GM21381 (cell line): Measurements from ENCODE around the gene GMIP.

Source experiments
- ATAC-seq: cut with Tn5 transposase; IDR thresholded peaks from one replicate; pipeline ENCODE4 v1.9.1; 2021; ENCODE audit warnings: mild to moderate bottlenecking, moderate library complexity; ENCODE audit not compliant: unreplicated experiment

The GMIP gene

DNA sequence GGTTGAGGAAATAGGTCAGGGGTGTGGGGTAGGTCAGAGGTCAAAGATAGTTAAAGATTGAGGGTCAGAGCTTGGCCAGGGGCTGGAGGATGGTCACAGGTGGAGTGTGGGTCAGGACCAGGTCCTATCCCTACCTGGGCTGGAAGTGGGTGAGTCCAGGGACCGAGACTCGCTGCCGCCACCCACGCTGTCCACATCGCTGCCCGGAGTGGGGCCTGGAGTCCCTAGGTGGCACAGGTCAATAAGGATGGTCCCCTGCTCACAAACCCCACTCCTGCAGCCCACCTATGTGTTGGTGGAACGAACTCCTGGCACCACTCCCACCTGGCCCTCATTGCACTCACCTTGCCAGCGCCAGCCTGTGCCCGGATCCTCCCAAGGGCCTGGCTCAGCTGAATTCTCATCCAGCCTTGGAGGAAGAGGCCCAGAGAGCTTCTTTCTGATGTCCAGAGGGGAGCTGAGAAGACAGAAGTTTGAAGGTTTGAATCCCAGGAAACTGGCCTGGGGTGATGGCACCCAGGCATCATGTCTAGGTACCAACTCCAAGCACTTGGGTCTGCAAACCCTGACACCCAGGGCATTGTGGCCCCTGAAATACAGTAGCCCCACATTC, 6.8 kb downstream of the GMIP start:
- no peak for ATAC-seq

GRCh38 chr19:19635313-19635702, 8.1 kb downstream of the GMIP start:
- no peak for ATAC-seq

GRCh38 chr19:19634516-19635312, 8.7 kb downstream of the GMIP start:
- no peak for ATAC-seq

DNA sequence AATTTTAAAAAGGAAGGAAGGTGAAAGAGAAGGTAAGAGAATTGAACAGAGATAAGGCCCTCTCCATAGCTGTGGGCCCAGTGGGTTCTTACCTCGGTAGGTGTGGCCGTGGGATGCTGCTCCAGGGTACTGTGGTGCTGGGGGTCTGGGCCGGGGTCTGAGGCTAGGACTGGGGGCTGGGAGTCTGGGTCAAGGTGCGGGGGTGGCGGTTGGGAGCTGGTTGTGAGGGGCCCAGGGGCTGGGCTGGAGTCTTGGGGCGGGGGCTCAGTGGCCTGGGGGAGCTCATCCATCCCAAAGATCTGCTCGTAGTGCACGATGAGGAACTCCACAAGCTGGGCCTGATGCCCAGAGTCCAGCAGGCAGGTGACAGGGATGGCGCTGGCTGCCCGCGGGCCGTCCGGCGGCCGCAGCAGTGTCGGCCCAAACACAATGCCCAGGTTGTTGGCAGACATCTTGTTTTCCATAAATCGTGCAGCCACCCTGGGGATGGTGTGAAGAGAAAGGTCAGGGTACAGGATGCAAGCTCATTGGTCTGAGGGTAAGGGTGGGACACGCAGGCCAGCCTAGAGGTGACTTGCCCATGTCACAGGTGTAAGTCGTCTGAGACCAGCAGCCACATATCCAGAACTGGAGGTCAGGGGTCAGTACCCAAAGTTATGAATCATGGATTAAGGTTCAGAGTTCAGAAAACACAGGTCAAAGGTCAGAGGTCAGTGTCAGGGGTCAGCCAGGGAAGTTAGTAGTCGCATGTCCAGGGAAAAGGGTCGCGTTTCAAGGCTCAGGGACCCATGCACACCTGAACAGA, 9.5 kb downstream of the GMIP start:
- no peak for ATAC-seq

GRCh38 chr19:19632661-19633060, 10.8 kb downstream of the GMIP start:
- no peak for ATAC-seq

DNA sequence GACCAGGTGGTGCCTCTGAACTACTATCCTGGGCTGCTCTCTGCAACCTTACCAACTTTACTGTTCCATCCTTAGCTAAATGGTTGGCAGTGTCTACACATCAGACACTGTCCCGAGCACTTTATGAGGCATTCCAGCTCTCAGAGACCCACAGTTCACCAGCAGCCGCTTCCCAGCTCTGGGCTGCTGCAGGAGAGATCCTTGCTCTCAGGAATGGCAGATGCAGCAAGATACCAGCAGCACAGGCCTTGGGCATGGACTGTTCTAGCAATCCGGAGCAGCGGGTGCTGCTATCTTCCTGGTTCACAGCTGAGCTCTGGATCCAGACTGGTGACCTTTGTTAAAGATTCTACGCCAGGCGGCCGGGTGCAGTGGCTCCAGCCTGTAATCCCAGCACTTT, 12.1 kb downstream of the GMIP start:
- ATAC-seq: no peak

GRCh38 chr19:19630426-19630825, 13.0 kb downstream of the GMIP start:
- no peak for ATAC-seq

DNA sequence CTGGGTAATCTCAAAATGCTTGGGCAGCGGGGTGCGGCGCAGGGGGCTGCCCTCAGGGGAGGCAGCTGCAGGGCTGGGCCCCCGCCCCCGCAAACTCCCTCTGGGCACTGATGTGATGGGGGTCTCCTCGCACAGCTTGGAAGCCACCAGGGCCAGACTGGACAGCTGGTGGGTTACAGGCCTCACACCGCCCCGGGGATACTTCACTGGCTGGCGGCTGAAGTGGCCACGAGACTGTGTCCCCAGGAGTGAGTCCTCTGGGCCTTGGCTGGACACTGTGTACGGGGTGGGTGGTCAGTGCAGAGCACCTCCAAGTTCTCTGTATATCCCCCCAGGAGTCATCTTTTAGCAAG, 13.4 kb downstream of the GMIP start:
- no peak for ATAC-seq

DNA sequence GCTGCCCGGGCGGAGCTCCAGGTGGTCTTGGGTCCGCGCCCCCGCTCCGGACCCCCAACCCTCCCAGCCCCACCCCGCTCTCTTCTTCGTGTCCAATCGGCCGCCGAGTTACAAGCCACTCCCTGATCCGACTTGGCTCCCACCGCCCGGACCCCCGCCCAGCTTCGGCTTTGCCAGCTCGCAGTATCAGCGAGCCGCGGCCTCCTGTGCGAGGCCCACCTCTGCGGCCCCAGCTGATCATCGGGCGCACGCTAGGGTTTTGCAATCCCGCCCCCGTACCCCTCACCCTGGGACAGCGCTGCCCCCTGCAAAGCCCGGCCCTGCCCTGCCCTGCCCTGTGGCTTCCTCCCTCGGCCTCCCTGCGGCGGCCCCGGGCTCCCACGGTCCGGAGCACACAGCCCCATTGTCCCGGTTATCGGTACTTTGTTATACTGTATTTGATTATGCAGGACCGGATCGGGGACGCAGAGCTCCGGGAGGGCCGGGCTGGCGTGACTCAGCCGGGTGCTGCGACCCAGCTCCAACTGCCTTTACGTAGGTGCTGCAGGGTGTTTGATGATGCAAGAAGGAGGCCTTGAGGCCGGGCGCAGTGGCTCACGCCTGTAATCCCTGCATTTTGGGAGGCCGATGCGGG, 14.8 kb downstream of the GMIP start:
- no peak for ATAC-seq

DNA sequence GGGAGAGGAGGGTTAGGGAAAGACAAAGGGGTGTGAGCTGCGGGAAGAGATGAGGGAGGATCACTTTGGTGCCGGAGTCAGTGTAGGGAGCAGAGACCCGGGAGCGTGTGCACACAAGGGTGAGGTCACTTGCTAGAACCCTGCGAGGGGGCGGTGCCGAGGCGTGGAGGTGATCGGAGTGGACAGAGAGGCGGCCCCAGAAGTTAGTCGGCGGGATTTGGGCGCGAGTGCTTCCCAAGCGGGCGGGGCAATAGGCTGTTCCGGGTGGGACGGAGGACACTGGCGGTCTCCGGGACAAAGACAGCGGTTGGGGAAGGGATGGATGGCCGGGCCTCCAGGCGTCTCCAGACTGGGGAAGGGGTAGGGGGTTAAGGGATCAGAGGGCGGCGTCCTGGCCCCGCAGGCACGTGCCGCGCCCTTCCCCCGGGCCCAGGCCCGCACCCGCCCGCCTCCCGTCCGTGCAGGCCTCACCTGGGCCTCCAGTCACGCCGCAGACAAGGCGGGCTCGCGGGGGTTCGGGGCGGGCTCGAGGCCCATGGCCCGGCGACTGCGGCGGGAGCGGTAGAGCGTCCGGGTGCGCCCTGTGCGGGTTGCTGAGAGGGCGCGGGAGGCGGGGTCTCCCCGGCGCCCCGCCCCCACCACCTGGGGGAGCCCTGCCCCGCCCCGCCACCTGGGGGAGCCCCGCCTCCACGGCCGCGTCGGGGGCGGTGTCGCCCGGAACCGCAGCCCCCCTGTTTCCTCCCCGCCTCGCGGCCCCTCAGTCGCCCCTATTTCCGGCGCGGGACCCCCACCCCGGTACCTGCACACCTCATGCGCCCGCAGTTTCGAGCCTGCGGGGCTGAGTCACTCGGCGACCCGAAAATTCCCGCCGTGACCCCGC, 15.6 kb downstream of the GMIP start, which contains the start of gene LPAR2:
Gene LPAR2 (minus strand): TSS at position 600 of the 880 bp plus-strand sequence. CDS start 945 bp downstream, outside the sequence.
- peak; percentile 54 for ATAC-seq

- no peak for ATAC-seq
Observed at GRCh38 chr19:19626516-19627472, 16.7 kb downstream of the GMIP start.

- no peak for ATAC-seq
Observed at GRCh38 chr19:19624032-19624570, 19.4 kb downstream of the GMIP start.

DNA sequence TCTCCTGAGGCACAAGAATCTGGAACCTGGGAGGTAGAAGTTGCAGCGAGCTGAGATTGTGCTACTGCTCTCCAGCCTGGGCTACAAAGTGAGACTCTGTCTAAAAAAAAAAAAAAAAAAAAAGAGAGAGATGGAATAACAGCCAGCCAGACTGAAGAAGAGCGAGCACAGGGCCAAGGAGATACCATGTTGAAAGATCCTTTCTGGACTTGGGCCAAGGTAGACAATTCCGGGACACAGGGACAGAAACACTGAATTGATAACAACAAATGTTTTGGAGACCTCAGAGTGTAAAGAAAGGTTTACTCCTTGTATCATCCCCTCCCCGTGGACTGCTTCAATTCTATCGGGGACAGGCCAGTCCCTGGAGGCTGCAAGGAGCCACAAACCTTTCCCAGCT, 20.1 kb downstream of the GMIP start:
- no peak for ATAC-seq

DNA sequence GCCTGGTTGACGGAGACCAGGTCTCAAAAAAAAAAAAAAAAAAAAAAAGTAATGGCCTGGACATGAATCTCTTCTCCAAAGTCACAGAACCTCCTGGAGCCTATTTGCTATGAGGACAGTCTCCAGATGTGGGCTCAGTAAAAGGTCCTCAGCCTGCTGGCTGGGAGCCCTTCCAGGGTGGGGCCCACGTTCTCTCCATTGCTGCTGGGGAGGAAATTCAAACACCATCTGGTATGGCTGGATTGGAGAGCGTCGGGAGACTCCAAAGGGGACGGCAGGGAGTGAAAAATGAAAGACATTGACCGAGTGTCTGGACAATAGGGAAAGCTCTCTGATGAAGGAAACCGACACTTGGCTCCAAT, 23.6 kb downstream of the GMIP start:
- ATAC-seq: no peak

DNA sequence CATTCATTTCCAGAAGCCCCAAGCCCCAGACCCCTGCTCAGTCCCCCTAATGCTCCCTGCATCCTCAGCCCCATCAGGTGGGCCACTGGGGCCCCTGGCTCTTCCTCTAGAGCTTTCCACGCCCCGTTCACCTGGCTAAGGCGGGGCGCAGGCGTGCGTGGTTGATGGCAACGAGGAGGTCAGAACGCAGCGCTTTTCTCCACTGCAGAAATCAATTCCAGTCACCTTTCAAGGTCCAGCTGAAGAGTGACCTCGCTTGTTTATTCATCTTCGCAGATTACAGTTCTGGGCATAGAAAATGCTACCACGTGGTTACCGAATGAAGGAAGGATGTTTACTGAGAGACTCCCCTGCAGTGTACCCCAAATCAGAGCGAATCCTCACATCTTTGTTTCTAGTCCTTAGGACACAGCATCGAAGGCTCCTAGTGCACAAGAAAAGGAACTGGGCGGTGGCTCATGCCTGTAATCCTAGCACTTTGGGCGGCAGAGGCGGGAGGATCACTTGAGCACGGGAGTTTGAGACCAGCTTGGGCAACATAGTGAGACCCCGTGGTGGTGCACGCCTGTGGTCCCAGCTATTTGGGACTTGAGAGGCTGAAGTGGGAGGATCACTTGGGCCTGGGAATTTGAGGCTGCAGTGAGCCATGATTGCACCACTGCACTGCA, 24.1 kb downstream of the GMIP start:
- ATAC-seq: no peak

- ATAC-seq: peak; percentile 91
Observed at GRCh38 chr19:19618219-19619051, 25.0 kb downstream of the GMIP start, which contains the start of gene PBX4. TSS of gene PBX4 (minus strand) at chr19:19618687. CDS start at chr19:19618629, 58 bp downstream.

DNA sequence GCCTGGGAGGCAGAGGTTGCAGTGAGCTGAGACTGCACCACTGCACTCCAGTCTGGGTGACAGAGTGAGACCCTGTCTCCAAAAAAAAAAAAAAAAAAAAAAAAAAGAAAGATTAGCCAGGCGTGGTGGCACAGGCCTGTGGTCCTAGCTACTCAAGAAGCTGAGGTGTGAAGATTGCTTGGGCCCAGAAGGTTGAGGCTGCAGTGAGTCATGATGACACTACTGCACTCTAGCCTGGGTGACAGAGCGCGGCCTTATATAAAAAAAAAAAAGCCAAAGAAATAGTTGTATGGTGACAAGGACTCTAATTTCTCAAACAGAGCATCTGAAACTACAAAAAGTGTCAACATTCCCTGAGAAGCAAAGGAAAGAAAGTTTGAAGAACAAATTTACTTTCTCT, 28.4 kb downstream of the GMIP start:
- ATAC-seq: no peak
